ENCODE results near the gene RAD51B. TPM values are rescaled to one million over a fixed set of nuclear protein-coding genes. Genes with fewer than 3 reads are reported as not detected.
"Not testable (repeated sequence)": the region's sequence is repeated elsewhere in the genome, so short reads cannot be mapped to it uniquely, and the experiment has no call there.

The RAD51B gene
- total RNA-seq, 1 donor from 2014 or later: 17.0 TPM

DNA sequence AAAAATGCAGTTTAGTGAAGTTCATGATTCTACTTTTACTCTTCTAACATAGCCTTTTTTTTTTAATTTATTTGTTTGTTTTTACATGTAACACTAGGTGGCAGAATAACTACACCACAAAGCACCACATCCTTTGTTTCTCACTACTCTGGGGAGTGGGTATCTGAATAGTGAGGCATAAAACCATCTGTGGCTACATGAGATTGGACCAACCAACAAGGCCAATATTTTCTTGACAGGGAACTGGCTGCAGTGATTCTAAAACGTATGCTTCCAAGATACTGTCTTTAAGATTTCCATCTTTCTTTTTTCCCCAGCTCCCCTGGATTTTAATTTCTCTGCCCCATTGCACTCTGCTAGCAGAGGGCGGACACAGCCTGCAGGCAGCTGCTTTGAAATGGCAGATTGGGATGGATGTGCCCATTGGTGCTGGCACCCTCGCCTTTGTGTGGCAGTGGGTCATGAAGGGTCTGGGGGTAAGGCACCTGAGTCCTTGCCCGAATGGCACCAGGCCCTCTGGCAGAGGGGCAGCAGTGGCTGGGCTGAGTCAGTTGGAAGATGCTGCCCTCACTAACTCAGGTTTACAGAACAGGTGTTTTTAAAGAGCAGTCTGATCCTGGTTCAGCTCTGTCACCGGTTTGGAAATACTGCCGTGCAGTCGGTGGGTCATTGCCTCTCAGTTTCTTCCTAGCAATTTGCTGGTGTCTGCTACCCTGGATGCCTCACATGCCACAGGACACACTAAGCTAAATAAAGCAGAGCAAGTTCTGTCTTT lies 429.1 kb downstream of the RAD51B start:
- peak; percentile 86 for DNase-seq (ENCODE audit: low read depth)

DNA sequence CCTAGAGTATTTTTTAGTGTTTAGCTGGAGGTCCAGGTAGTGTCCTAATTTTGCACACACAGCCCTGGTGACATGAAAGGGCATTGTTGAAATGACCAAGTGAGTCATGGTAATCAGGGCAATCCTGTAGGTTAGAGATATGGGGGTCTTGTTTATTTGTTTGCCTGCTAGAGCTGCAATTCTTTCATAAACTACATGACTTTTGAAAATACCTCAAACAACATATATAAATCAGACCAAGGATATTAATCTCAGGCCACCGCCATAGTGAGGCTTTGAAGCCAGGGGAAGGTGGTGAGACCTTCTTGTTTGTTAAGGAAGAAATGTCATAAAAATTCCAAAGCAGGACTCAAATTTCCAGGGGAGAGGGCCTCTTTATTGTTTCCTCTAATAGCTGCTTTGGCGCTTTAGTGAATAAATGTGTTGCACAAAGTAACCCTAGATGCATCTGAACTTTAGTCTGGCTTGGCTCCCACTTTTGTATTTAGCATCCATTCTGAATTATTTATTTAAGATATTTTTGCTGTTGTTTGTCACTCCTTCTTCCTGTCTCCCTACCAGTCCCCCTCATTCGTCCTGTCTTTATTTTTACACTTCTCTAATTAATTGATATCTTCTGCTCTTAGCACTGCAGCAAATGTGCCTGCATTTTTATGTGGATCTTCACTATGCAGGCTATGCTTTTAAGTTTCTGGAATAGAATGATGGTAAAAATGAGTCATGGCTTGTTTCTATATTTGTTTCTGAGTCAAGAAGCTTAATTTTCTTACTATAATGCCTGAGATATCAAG lies 430.3 kb downstream of the RAD51B start:
- peak; percentile 68 for DNase-seq (ENCODE audit: low read depth)

DNA sequence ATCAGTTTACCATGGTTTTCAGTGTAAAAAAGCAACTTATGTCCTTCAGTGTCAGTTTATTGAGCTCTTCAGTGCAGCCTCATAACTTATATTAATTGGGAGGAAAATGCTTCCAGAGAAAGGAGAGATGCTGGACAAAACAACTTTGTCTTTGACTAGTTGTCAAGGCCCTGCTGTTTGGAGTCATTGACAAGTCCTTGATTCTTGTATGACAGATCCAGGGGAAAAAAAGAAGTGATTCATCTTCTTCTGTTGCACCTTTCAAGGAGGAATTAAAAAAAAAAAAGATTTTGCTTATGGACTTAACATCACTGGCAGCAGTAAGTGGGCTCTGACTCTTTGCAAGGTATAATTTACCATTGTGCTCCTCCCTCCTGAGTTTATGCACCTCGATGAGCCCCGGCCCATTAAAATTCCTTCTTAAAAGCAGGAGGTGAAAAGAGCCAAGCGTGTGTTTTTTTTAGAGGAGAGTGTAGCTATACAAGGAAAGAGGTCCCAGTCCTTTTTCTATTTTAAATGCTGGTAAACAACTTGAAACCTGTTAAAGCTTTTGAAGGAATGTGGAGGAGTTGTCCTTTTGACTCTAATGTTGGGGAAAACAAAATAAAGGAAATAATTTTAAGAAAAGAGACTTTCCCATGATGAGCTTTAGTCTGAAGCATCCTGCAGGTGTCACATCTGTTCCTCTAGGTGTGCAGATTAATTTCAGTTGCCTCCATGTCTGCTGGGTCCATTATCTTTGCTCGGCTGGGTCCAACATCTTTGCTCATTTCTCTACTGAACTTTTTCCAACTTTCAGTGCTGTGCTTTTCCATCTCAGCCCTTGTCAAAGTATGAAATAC lies 431.6 kb downstream of the RAD51B start:
- peak; percentile 48 for DNase-seq (ENCODE audit: low read depth)

DNA sequence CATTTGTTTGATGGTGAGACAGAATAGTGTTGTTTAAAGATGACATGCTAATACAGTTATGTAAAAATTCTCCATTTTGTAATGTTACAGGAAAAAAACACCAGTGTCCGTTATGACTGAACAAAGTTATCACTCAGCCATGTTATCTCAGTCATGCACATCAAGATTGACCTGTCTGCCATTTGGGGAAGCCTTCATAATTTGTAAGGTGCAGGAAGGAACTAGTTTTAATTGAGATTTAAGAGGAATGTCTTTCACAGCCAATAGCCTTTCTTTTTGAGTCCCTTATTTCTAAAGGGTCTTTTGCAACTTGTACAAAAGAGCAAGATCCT lies 432.2 kb downstream of the RAD51B start:
- no peak for DNase-seq (ENCODE audit: low read depth)

DNA sequence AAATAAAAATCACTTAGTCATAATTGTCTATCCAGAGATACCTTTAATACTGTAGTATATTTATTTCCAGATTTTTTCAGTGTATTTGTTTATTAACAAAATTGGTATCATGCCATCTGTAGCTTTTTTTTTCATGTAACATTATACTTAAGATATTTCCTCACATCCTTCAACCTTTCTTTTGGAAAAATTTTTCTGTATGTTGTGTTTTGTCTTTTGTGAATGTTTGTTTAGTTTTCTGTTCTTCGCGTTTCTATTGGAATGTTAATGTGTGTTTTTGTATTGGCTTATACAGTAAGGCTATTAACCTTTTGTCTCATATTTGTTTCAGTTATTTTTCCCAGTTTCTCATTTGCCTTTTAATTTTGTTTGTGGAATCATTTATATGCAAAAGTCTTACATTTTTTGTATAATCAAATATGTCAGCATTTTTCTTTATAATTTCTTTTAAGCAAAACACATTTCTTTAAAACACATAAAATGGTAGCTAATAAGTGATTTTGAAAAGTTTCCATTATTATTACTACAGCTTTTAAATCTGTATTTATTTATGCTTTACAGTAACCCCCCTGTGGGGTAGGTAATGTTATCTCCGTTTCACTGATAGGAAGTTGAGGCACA lies 433.7 kb downstream of the RAD51B start:
- DNase-seq (ENCODE audit: low read depth): no peak

DNA sequence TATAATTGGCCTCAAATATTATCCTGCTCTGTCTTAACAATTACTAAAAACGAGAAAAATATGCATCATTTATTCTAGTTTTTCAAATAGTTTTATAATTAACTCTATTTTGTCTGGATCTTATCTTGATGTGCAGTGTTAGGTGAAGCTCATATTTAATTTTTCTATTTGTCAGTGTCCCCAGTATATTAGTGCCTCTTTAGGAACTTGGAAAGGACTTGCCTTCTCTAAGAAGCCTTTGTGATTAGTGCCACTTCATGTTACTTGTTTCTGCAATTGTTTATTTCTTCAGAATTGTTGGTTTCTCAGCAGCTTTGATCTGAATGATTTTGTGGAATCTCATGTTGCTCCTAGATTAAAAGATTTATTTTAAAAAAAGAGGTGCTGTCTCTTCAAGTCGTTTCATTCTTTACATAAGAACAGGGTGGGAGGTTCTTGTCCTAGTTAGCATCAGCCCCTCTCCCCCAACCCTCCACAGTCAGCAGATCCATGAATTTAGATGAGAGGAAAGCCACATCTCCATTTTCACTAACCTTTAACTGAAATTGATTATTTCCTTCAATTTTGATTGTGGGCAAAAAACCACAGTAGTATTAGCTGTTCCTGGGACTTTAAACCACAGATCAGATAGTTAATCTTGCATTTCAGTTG lies 434.4 kb downstream of the RAD51B start:
- no peak for DNase-seq (ENCODE audit: low read depth)

DNA sequence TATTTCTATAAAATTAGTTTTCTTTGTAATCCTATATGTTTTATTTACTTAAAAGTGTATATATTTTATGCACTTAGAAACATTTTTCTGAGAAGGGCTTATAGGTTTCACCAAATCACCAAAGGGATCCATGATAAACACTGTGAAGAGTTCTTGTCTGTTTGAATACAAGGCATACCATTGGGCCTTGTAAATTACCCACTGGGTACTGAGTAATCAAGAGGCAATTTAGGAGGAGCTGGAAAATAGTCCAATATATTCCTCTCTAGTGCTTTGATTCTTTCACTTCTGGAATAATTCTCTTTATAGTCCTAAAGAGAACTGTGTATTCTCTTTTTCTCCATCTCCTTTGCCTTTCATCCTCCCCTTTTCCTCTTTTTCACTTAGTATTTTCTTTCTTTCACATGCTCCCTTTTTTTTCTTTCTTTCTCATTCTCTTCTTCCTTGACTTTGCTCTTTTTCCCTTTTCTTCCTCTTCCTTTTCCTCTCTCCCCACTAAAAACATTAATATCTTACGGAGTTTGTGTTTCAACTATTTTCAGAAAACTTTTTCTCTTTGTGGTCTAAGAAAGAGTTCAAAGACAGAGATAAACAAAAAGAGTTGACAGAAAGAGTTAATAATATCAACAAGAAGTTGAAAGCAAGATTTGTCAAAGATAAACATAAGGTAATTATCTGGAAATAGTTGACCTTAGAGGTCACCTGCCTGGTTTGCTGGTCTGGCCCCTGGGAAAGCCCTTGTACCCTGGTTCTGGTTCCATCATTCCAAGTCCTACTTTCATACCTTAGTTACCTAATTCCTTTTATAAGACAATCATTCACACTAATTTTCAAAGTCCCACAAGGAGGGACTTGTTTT lies 435.3 kb downstream of the RAD51B start:
- DNase-seq (ENCODE audit: low read depth): no peak

DNA sequence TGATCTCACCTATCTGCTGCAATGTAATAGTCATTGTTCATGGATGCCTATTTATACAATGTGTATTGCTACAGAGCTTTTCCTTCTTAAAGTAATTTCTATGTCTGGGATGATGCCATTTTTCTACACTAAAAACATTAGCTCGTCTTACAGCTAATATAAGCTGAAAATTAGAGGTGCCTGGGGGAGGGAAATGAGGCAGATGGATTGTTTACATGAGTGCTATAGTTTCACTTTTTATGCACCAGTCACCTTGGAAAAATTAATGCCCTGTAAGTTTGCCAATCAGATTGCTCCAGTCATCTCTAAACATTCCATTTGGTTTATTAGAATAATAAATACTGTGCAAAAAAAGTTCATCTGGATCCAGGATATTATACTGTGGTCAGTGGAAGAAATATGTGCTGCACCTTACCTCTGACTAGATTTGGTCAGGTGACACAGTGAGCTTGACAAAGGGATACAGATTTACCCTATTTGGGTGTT lies 436.2 kb downstream of the RAD51B start:
- DNase-seq (ENCODE audit: low read depth): peak; percentile 51

DNA sequence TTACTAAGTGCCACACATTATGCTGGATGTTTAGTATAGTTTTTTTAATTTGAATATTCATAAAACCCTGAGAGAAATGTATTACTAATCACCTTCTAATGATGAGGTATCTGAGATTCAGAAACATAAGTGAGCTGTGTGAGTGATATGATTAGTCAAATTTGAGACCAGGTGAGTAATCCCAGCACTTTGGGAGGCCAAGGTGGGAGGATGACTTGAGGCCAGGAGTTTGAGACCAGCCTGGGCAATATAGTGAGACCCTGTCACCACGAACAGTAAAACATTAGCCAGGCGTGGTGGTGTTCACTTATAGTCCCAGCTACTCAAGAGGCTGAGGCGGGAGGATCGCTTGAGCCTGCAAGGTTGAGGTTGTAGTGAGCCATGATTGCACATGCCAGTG lies 438.4 kb downstream of the RAD51B start:
- no peak for DNase-seq (ENCODE audit: low read depth)

DNA sequence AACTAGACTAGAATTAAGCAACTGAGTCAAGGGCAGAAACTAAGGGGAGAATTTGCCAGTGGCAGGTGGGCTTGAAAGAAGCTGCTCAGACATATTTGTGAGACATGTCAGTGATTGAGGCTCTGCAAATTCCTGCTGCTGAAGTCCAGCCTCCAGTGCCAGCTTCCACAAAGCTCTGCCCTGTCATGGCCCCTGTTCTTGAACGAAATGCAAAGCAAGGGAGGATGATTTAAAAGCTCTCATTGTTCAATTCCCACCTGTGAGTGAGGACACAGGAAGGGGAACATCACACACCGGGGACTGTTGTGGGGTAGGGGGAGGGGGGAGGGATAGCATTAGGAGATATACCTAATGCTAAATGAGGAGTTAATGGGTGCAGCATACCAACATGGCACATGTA lies 439.4 kb downstream of the RAD51B start:
- not testable (repeated sequence) for DNase-seq (ENCODE audit: low read depth)

DNA sequence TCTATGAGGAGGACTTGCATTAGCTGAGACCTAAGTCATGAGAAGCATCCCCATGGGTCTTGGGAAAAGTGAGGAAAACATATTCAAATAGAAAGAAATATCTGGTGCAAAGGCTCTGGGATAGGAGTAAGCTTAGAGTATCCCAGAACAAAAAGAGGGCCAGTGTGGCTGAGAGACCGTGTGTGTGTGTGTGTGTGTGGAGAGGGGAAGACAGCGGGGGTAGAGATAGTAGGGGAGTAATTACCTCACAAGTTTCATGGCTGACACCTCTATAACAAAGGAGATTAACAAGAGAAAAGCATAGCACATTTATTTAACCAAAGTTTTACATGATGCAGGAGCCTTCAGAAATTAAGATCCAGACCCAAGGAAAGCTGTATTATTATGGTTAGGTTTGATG lies 440.5 kb downstream of the RAD51B start:
- no peak for DNase-seq (ENCODE audit: low read depth)

DNA sequence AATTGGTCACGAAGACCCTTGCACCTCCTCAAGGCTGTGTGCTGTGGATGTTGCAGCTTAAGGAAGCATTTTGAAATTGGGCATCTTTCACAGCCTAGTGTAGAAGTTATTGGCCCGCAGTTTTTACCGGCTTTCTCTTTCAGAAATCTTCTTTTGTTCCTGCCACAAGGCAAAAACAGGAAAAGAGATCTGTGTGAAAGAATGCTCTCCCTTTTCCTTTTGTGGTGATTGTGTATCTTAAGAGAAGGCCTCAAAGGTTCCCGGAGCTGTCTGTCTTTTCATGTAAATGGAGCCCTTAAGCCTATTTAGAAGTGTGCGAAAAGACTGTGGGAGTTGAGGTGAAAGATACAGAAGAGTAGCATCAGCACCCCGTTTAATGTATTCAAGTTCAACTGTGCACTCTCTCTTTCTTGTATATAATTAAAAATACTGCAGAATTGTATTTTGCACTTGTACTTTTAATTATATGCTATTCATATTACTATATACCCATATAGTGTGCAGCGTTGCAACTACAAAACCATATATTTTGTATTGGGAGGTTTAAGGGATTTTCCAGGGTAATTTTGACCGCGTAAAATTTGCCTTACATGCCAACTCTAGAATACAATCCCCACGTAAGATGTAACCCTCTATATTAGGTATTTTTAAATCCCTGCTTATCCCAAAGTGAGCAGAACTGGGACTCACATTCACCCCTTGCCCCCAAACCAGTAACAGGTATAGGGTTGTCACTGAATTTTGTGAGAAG lies 441.7 kb downstream of the RAD51B start:
- no peak for DNase-seq (ENCODE audit: low read depth)

DNA sequence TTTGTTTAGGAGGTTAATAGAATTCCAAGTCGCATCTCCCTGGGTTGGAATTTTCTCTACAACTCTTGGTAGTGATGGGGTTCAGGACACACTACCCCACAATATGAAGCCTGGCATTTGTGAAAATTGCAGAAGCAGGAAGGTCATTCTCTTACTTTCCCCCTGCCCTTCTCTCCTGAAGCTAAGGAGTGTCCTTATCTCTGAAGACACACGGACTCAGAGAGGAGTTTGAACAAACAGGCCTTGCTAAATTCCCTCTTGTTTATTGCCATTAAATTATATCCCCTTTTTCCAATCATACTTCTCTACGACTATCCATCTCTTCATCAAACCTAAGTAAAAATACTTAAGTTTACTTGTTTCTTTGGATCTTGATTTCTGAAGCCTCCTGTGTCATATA lies 443.0 kb downstream of the RAD51B start:
- no peak for DNase-seq (ENCODE audit: low read depth)

DNA sequence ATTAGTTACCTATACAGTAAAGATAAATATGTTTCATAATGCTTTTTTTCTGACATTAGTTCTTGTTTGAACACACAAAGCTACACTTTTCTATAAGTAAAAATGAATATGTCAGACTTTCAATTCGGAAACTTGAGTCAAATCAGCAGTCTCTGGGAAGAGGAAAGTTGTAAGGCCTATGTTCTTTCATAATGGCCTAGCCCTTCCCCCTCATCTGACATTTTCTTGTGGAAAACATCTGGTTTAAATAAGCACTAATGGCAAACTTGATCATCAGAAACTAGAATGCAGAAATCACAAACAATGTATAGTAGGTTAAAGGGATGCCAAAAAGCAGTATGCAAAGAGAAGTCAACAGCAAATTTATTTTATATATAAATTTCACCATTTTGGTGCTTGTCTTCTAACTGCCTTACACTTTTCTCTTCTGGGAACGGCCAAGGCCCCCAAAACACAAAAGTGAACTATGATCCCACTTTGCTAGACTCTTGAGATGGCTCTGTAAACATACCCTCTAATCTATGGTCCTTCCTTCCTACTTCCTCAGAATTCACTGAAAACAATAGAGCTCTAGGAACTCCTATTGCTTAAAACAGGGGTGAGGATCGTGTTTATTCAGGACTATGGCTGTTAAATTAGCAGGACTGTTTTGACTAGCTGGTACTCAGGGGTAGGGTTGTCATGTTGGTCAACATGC lies 444.1 kb downstream of the RAD51B start:
- no peak for DNase-seq (ENCODE audit: low read depth)

DNA sequence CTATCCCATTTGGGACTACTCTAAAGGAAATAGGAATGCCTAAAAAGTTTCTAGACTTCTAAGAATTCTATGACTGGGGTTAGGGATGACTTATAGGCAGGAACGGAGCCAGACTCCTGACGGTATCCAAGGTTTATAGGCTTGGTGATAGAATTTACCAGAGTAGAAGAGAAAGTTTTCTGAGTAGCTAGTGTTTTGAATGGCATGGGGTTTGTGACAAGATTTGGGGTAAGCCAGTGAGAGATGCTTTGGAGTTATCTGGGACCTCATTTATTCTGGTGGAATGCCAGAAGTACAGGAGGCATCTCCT lies 444.6 kb downstream of the RAD51B start:
- no peak for DNase-seq (ENCODE audit: low read depth)

DNA sequence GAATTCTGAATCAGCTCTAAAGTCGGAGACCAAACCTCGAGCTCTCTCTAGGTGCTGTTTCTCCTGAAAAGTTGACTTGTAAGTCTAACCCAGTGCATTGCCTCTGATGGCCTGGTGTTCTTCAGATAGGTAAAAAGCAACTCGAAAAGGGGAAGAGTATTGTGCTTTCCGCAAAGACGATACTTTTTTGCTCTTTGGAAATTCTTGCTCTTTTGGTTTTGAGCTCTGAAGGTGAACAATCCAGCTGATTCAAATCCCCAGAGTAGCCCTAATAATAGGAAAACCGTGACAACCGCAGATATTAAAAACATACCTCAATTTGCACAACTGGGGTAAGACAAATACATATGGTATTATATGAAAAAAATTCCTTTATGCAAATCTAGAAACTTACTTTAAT lies 447.4 kb downstream of the RAD51B start:
- no peak for DNase-seq (ENCODE audit: low read depth)

DNA sequence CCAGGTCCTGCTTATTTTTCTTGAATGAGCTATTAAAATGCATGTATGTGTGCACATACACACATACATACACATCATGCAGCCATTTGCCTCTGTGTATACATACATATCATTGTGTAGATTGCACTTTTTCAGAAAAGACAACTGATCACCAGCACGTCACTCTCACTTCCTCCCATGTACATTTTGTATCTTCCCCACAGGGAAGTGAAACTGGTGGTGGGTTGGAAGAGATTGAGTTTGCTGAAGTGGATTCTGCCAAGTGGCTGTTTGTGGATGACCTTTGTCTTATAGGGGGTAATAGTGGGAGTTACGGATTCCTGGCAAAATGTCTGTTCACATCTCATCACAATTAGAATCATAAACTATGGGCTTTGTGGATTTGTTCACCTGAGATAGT lies 448.6 kb downstream of the RAD51B start:
- no peak for DNase-seq (ENCODE audit: low read depth)

DNA sequence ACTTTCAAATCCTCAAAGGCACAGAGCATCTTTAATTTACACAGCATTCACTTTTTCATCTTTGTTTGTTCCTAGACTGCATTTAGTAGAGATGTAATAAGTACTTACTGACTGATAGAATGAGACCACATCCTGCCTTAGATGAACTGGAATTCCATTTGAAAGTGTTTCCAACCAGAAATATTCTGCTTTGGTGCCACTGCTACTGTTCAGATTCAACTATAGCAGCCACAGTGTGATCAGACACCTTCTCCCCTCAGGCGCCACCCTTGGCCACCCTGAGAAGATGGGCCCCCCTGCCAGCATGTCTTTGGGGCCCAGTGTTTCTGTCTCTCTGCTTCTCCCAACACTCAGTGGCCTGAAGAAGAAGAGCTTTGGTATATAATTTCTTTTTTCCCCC lies 449.1 kb downstream of the RAD51B start:
- peak; percentile 62 for DNase-seq (ENCODE audit: low read depth)
